Endothelial cell of umbilical vein (primary cell): Measurements from ENCODE around the gene CHST11. TPM values are rescaled to one million over a fixed set of nuclear protein-coding genes. Genes with fewer than 3 reads are reported as not detected.

Source experiments
- BruUV-seq: library from RNA; stranded (reverse); fragments of 400-500 nt; replicated peaks from 2 replicates; lab custom pipeline; 2021; lab: Mats Ljungman, UMichigan
- CTCF ChIA-PET: fragments of 300-600, 350-600 bp; sonication (Branson Sonifier 250); formaldehyde crosslinking; loops from one replicate; lab custom pipeline; 2021; ENCODE audit warnings: antibody characterized with exemption, inconsistent platforms; lab: Charles Lee
- POLR2A ChIA-PET: fragments of 300-600, 350-600 bp; sonication (Branson Sonifier 250); formaldehyde crosslinking; loops from one replicate; lab custom pipeline; 2021; ENCODE audit warnings: antibody characterized with exemption, inconsistent platforms; lab: Charles Lee
- DNase-seq: peaks from one replicate; pipeline ENCODE4 v3.0.0-alpha.2; 2011; ENCODE audit warnings: low read depth, low spot score
- FAIRE-seq: peaks from 2 replicates; lab custom pipeline; 2011; peaks lifted over from hg19 to GRCh38; lab: Jason Lieb, UNC
- H2AFZ ChIP-seq: 2 replicates; pipeline ENCODE4 v1.6.0; 2012; ENCODE audit warnings: low read depth, low read length, control low read depth, inconsistent platforms
- H3K27ac ChIP-seq: 2 replicates; pipeline ENCODE4 v1.5.1; 2011; ENCODE audit warnings: low read depth, mild to moderate bottlenecking, control low read depth, low read length, moderate library complexity; ENCODE audit not compliant: insufficient read depth
- H3K27me3 ChIP-seq, 2 experiments: 2 replicates each; pipeline versions ENCODE4 v1.6.0 to v1.6.1; 2011; ENCODE audit warnings: low read length in 2 of 2, mixed read lengths in 1 of 2; ENCODE audit not compliant: control insufficient read depth in 2 of 2, insufficient read depth in 2 of 2
- H3K36me3 ChIP-seq, 2 experiments: 2 replicates in 1 of 2; 3 replicates in 1 of 2; pipeline ENCODE4 v1.5.1; 2011; ENCODE audit warnings: low read length in 2 of 2, mild to moderate bottlenecking in 1 of 2, moderate library complexity in 1 of 2; ENCODE audit not compliant: control insufficient read depth in 2 of 2, insufficient read depth in 2 of 2; ENCODE audit errors: extremely low read depth in 1 of 2
- H3K4me1 ChIP-seq: 3 replicates; pipeline ENCODE4 v1.5.1; 2011; ENCODE audit warnings: mild to moderate bottlenecking, low read length; ENCODE audit not compliant: control insufficient read depth, insufficient read depth; ENCODE audit errors: extremely low read depth
- H3K4me2 ChIP-seq: 2 replicates; pipeline ENCODE4 v1.6.1; 2011; ENCODE audit warnings: low read length, control low read depth, mixed read lengths; ENCODE audit not compliant: insufficient read depth
- H3K4me3 ChIP-seq, 3 experiments: fragments of 200-600 bp in 1 of 3; sonication (generic), shearing (Covaris generic) in 1 of 3; replicated peaks in 1 of 3; 2 replicates each; pipeline ENCODE4 v1.5.1; 2011 to 2016; ENCODE audit warnings: control low read depth in 3 of 3, low read length in 3 of 3, mild to moderate bottlenecking in 2 of 3, inconsistent platforms in 1 of 3, low read depth in 1 of 3, moderate library complexity in 1 of 3; ENCODE audit not compliant: insufficient read depth in 1 of 3
- H3K79me2 ChIP-seq: 2 replicates; pipeline ENCODE4 v1.6.0; 2012; ENCODE audit warnings: low read length, inconsistent platforms; ENCODE audit not compliant: control insufficient read depth, insufficient read depth
- H3K9ac ChIP-seq: replicated peaks from 2 replicates; pipeline ENCODE3; 2011; ENCODE audit warnings: low read length, control low read depth; ENCODE audit not compliant: insufficient read depth; ENCODE audit errors: extremely low read depth
- H3K9me1 ChIP-seq: replicated peaks from 3 replicates; pipeline ENCODE4 v1.6.0; 2011; ENCODE audit warnings: mild to moderate bottlenecking, low read length; ENCODE audit not compliant: control insufficient read depth, insufficient read depth; ENCODE audit errors: extremely low read depth
- H3K9me3 ChIP-seq: replicated peaks from 2 replicates; pipeline ENCODE4 v1.5.1; 2012; ENCODE audit warnings: low read length, inconsistent platforms; ENCODE audit not compliant: control insufficient read depth, insufficient read depth
- H4K20me1 ChIP-seq: replicated peaks from 2 replicates; pipeline ENCODE3; 2011; ENCODE audit warnings: mild to moderate bottlenecking, low read length; ENCODE audit not compliant: control insufficient read depth, insufficient read depth; ENCODE audit errors: extremely low read depth
- EZH2 ChIP-seq: IDR thresholded peaks from 2 replicates; pipeline ENCODE4 v1.6.1; 2012; ENCODE audit warnings: borderline replicate concordance, low read depth, mild to moderate bottlenecking, moderate library complexity, low read length, inconsistent platforms; ENCODE audit not compliant: severe bottlenecking
- FOS ChIP-seq: IDR thresholded peaks from 2 replicates; pipeline ENCODE4 v1.6.1; 2011; ENCODE audit warnings: mild to moderate bottlenecking, low read length, moderate library complexity, borderline replicate concordance; ENCODE audit not compliant: insufficient read depth
- GATA2 ChIP-seq: IDR thresholded peaks from 2 replicates; pipeline ENCODE4 v1.7.0; 2011; ENCODE audit warnings: low read depth, mild to moderate bottlenecking, moderate library complexity, mixed read lengths, low read length; ENCODE audit not compliant: insufficient read length, insufficient read depth
- JUN ChIP-seq: IDR thresholded peaks from 2 replicates; pipeline ENCODE4 v1.6.1; 2011; ENCODE audit warnings: borderline replicate concordance, low read depth; ENCODE audit not compliant: insufficient read length, insufficient read depth
- MAX ChIP-seq: IDR thresholded peaks from 2 replicates; pipeline ENCODE4 v1.6.1; 2011; ENCODE audit not compliant: insufficient read depth, insufficient read length
- MYC ChIP-seq: IDR thresholded peaks from one replicate; pipeline ENCODE4 v1.6.1; 2011; ENCODE audit warnings: mild to moderate bottlenecking, low read depth, low read length
- POLR2A ChIP-seq: IDR thresholded peaks from 2 replicates; pipeline ENCODE4 v1.6.1; 2012; ENCODE audit warnings: low read depth, mild to moderate bottlenecking, control low read depth, low read length
- POLR2AphosphoS5 ChIP-seq: IDR thresholded peaks from 2 replicates; pipeline ENCODE4 v1.6.1; 2012; ENCODE audit warnings: low read depth, mild to moderate bottlenecking, control low read depth, low read length, moderate library complexity; ENCODE audit not compliant: insufficient read depth
- dilution Hi-C: fragments of 300-500 bp; cut with MboI; formaldehyde crosslinking; loops from one replicate; pipeline ENCODE4 v1.15.0; 2019; ENCODE audit warnings: low sequenced_read_pairs; ENCODE audit not compliant: extremely low pct_ligation_motif_present
- intact Hi-C: fragments of 100-400 bp; cut with micrococcal nuclease; formaldehyde crosslinking; loops from one replicate; pipeline ENCODE4 v1.10.0; 2022
- polyA plus RNA-seq, 4 experiments: library from polyadenylated mRNA; depleted of rRNA in 3 of 4; stranded (reverse) in 3 of 4; unstranded in 1 of 4; fragments of >200 nt; gene quantifications; 2 replicates each; pipeline versions ENCODE4 v1.2.1 to v1.2.3, GENCODE V29; 2011 to 2012; ENCODE audit warnings: missing spikeins in 1 of 4
- total RNA-seq: library from RNA; stranded (reverse); gene quantifications from 2 replicates; pipeline ENCODE4 v1.2.3, GENCODE V29; 2021
- TF ChIP-seq, protein P1 (sequence below), 2 donors: IDR thresholded peaks; 1 replicate in 1 of 2; 2 replicates in 1 of 2; pipeline ENCODE4 v1.5.1; 2011; ENCODE audit warnings: low read length in 2 of 2, mild to moderate bottlenecking in 2 of 2, moderate library complexity in 2 of 2, control low read depth in 1 of 2, inconsistent platforms in 1 of 2, low read depth in 1 of 2; ENCODE audit not compliant: insufficient read depth in 1 of 2; ENCODE audit errors: extremely low read depth in 1 of 2

CHST11 gene
- total and polyA plus RNA-seq, 2 donors (not counting 3 experiments of a cell fraction or from before 2014, with no cell fraction given) = 19.7 to 20.9 TPM

DNA sequence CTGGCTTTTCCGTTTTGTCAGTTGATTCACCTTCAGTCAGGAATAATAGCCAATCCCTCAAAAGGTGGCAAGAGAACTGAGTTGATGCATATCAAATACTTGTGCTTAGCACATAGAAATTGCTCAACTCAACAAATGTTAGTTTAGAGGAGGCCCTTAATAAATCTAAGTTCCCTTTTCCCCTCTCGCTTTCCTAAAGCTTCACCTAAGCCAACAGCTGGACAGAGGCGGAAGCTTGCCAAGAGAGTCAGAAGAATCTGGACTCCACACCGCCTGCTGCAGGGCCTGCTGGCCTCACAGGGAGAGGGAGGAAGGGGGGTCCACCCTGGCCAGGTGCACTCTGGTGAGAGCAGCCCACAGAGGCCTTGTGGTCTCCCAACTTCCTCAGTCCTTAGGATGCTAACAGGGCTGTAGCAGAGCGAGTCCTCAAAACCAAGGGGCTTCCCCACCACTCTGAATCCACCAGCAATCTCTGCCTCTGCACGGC, 213.1 kb downstream of the CHST11 start:
- no TSS peak for BruUV-seq
- Histone ChIP-seq H3K79me2 (peaks cover 3% of the 10 kb centered on the region), H3K27ac (no peak overlapping the region), H2AFZ (no peak overlapping the region), H3K27me3 (no peaks in the 10 kb centered on the region), H3K4me2 (no peak overlapping the region), H3K9me3 (no peaks in the 10 kb centered on the region), H3K4me1 (peaks cover 19% of the 10 kb centered on the region), H3K36me3 (no peaks in the 10 kb centered on the region), H3K9ac (no peak overlapping the region), H4K20me1 (no peaks in the 10 kb centered on the region), H3K4me3 (no peak overlapping the region), H3K9me1 (no peaks in the 10 kb centered on the region)
- ChIA-PET CTCF (interaction anchor here (1.2 to 1.7 kb wide), 4 partner anchors 10 to 288 kb away, joined by 3 to 8 read pairs (median 4); partner anchors contain the start of gene CHST11), POLR2A (no interaction called here)
- no peak for FAIRE-seq
- intact Hi-C loops (loop anchor here (1.0 to 10.0 kb wide), 4 partner anchors 52 to 385 kb away; partner anchors contain the start of gene CHST11), dilution Hi-C loops (no loop called here)
- no peak for DNase-seq
- TF ChIP-seq POLR2A = no peak
- TF ChIP-seq FOS = no peak
- TF ChIP-seq MYC = no peak
- TF ChIP-seq EZH2 = no peak
- no peak for TF ChIP-seq JUN
- no peak for TF ChIP-seq GATA2
- TF ChIP-seq, protein P1, sequence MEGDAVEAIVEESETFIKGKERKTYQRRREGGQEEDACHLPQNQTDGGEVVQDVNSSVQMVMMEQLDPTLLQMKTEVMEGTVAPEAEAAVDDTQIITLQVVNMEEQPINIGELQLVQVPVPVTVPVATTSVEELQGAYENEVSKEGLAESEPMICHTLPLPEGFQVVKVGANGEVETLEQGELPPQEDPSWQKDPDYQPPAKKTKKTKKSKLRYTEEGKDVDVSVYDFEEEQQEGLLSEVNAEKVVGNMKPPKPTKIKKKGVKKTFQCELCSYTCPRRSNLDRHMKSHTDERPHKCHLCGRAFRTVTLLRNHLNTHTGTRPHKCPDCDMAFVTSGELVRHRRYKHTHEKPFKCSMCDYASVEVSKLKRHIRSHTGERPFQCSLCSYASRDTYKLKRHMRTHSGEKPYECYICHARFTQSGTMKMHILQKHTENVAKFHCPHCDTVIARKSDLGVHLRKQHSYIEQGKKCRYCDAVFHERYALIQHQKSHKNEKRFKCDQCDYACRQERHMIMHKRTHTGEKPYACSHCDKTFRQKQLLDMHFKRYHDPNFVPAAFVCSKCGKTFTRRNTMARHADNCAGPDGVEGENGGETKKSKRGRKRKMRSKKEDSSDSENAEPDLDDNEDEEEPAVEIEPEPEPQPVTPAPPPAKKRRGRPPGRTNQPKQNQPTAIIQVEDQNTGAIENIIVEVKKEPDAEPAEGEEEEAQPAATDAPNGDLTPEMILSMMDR (IDR thresholded peaks at IDR 0.05; ENCODE audit: extremely low read depth in 1 of 2, insufficient read depth in 1 of 2, low read depth in 1 of 2, low read length in 2 of 2) = no peak
- TF ChIP-seq MAX = no peak
- TF ChIP-seq POLR2AphosphoS5 = no peak
